GM23338 (cell line): ENCODE data around the gene GAK. TPM values are rescaled to one million over a fixed set of nuclear protein-coding genes. Genes with fewer than 3 reads are reported as not detected.

Experiments
- ATAC-seq: fragments of 200-7000 bp; cut with Tn5 transposase; 3 replicates; pipeline ENCODE4 v1.9.1; 2020
- DNase-seq: peaks from one replicate; pipeline ENCODE4 v3.0.0-alpha.2; 2015; ENCODE audit warnings: low spot score
- H2AFZ ChIP-seq: fragments of 200-600 bp; sonication (generic); 2 replicates; pipeline ENCODE4 v1.8.0; 2016; ENCODE audit warnings: antibody characterized with exemption, mild to moderate bottlenecking, moderate library complexity
- H3F3A ChIP-seq: fragments of 200-600 bp; sonication (generic); replicated peaks from 2 replicates; pipeline ENCODE4 v1.8.0; 2017; ENCODE audit warnings: antibody characterized with exemption, mixed run types, low read depth
- H3K27ac ChIP-seq: fragments of 200-600 bp; sonication (generic); 2 replicates; pipeline ENCODE4 v1.6.1; 2016; ENCODE audit warnings: low read depth
- H3K27me3 ChIP-seq: fragments of 200-600 bp; sonication (generic); 2 replicates; pipeline ENCODE4 v1.8.0; 2016; ENCODE audit warnings: mild to moderate bottlenecking, mixed run types, moderate library complexity; ENCODE audit not compliant: insufficient read depth
- H3K36me3 ChIP-seq: fragments of 200-600 bp; sonication (generic); 2 replicates; pipeline ENCODE4 v1.8.0; 2016; ENCODE audit warnings: mild to moderate bottlenecking; ENCODE audit not compliant: insufficient read depth
- H3K4me1 ChIP-seq: fragments of 200-600 bp; sonication (generic); 2 replicates; pipeline ENCODE4 v1.8.0; 2016; ENCODE audit warnings: mild to moderate bottlenecking, moderate library complexity; ENCODE audit not compliant: insufficient read depth
- H3K4me2 ChIP-seq: fragments of 200-600 bp; sonication (generic); 2 replicates; pipeline ENCODE4 v1.7.1; 2017; ENCODE audit warnings: mixed run types
- H3K4me3 ChIP-seq: fragments of 200-600 bp; sonication (generic); 2 replicates; pipeline ENCODE4 v1.6.1; 2016; ENCODE audit warnings: mixed run types
- H3K79me2 ChIP-seq: fragments of 200-600 bp; sonication (generic); replicated peaks from 2 replicates; pipeline ENCODE4 v1.8.0; 2017; ENCODE audit warnings: mild to moderate bottlenecking; ENCODE audit not compliant: insufficient read depth
- H3K9me2 ChIP-seq: fragments of 200-600 bp; sonication (generic); 2 replicates; pipeline ENCODE4 v1.8.0; 2017; ENCODE audit not compliant: insufficient read depth
- H4K20me1 ChIP-seq: fragments of 200-600 bp; sonication (generic); replicated peaks from 2 replicates; pipeline ENCODE4 v1.8.0; 2017; ENCODE audit warnings: mild to moderate bottlenecking; ENCODE audit not compliant: insufficient read depth
- H3K27ac Mint-ChIP-seq: 2 replicates; pipeline ENCODE4 v1.8.0; 2020; ENCODE audit warnings: inconsistent platforms, mild to moderate bottlenecking, moderate library complexity, mixed read lengths
- H3K27me3 Mint-ChIP-seq: 3 replicates; pipeline ENCODE4 v1.8.0; 2022; ENCODE audit warnings: low read depth, mild to moderate bottlenecking, moderate library complexity, mixed read lengths, inconsistent platforms; ENCODE audit not compliant: insufficient read depth, poor library complexity
- H3K36me3 Mint-ChIP-seq: 3 replicates; pipeline ENCODE4 v1.8.0; 2021; ENCODE audit warnings: low read depth, mild to moderate bottlenecking, inconsistent platforms, moderate library complexity, mixed read lengths
- H3K4me1 Mint-ChIP-seq: 3 replicates; pipeline ENCODE4 v1.8.0; 2020; ENCODE audit warnings: mild to moderate bottlenecking, inconsistent platforms, mixed read lengths
- H3K4me3 Mint-ChIP-seq: 3 replicates; pipeline ENCODE4 v1.8.0; 2021; ENCODE audit warnings: moderate library complexity, mild to moderate bottlenecking, inconsistent platforms, mixed read lengths
- H3K9me3 Mint-ChIP-seq: 3 replicates; pipeline ENCODE4 v1.8.0; 2020; ENCODE audit warnings: moderate library complexity, mild to moderate bottlenecking, inconsistent platforms, mixed read lengths
- CREB1 ChIP-seq: fragments of 250-450 bp; sonication (Bioruptor Pico); IDR thresholded peaks from 2 replicates; pipeline ENCODE4 v1.5.0; 2020; ENCODE audit warnings: low read depth, mild to moderate bottlenecking, moderate library complexity
- CTCF ChIP-seq, 2 experiments: fragments of 200-600 bp in 1 of 2; sonication (generic) in 1 of 2; conservative IDR thresholded peaks; 2 replicates each; pipeline versions ENCODE4 v1.5.1 to v1.6.1; 2016 to 2017; ENCODE audit warnings: antibody characterized with exemption in 2 of 2, low read depth in 2 of 2, mild to moderate bottlenecking in 2 of 2, moderate library complexity in 1 of 2
- EZH2 ChIP-seq: fragments of 200-600 bp; sonication (generic); IDR thresholded peaks from one replicate; pipeline ENCODE4 v1.8.0; 2017; ENCODE audit warnings: antibody characterized with exemption, mild to moderate bottlenecking, low read depth; ENCODE audit not compliant: unreplicated experiment
- EZH2phosphoT487 ChIP-seq: fragments of 200-600 bp; sonication (generic); IDR thresholded peaks from one replicate; pipeline ENCODE4 v1.8.1; 2018; ENCODE audit warnings: antibody characterized with exemption; ENCODE audit not compliant: unreplicated experiment
- JUNB ChIP-seq: IDR thresholded peaks from one replicate; pipeline ENCODE4 v1.6.1; 2016; ENCODE audit warnings: antibody characterized with exemption; ENCODE audit not compliant: unreplicated experiment
- NANOG ChIP-seq: IDR thresholded peaks from 2 replicates; pipeline ENCODE4 v1.6.1; 2016; ENCODE audit warnings: antibody characterized with exemption, borderline replicate concordance
- POLR2AphosphoS5 ChIP-seq: IDR thresholded peaks from 2 replicates; pipeline ENCODE4 v1.6.1; 2016; ENCODE audit warnings: antibody characterized with exemption, low read depth
- REST ChIP-seq: IDR thresholded peaks from one replicate; pipeline ENCODE4 v1.6.1; 2018; ENCODE audit warnings: antibody characterized with exemption; ENCODE audit not compliant: unreplicated experiment
- STAT1 ChIP-seq: IDR thresholded peaks from one replicate; pipeline ENCODE4 v1.6.1; 2016; ENCODE audit warnings: antibody characterized with exemption; ENCODE audit not compliant: unreplicated experiment
- ZNF114 ChIP-seq: fragments of 250-450 bp; sonication (Bioruptor Pico); IDR thresholded peaks from 2 replicates; pipeline ENCODE4 v1.5.0; 2020; ENCODE audit warnings: mild to moderate bottlenecking, moderate library complexity
- ZNF462 ChIP-seq: fragments of 250-450 bp; sonication (Bioruptor Pico); IDR thresholded peaks from 2 replicates; pipeline ENCODE4 v1.5.0; 2020; ENCODE audit warnings: mild to moderate bottlenecking, moderate library complexity
- polyA plus RNA-seq: library from polyadenylated mRNA; unstranded; fragments of >200 nt; fragmentation: Nextera tagmentation; extraction: Ambion mirVana; gene quantifications from 2 replicates; pipeline ENCODE4 v1.2.1, GENCODE V29; 2016
- total RNA-seq: library from RNA; depleted of rRNA; stranded (reverse); fragments of >200 nt; shearing (Covaris generic); gene quantifications from 2 replicates; pipeline ENCODE4 v1.2.3, GENCODE V29; 2014

The GAK gene
- total and polyA plus RNA-seq, 2 experiments from 2014 or later = 48.5 to 124 TPM

GRCh38 chr4:848803-849477 is 83.2 kb downstream of the GAK start:
- Histone ChIP-seq H3K4me3 (no peak overlapping the region), H3K79me2 (no peaks in the 10 kb centered on the region), H4K20me1 (no peaks in the 10 kb centered on the region), H2AFZ (no peak overlapping the region), H3F3A (no peaks in the 10 kb centered on the region), H3K27me3 (no peaks in the 10 kb centered on the region), H3K27ac (no peak overlapping the region), H3K4me2 (no peak overlapping the region), H3K9me2 (no peaks in the 10 kb centered on the region), H3K4me1 (no peaks in the 10 kb centered on the region), H3K36me3 (no peaks in the 10 kb centered on the region)
- Mint-ChIP-seq H3K36me3 (peaks cover 2% of the 10 kb centered on the region; the same call in 2 of the 3 replicates), H3K27ac (no peak overlapping the region), H3K4me1 (no peaks in the 10 kb centered on the region), H3K9me3 (no peaks in the 10 kb centered on the region; the same call in 2 of the 3 replicates), H3K4me3 (no peak overlapping the region), H3K27me3 (peaks cover 5% of the 10 kb centered on the region)
- TF ChIP-seq EZH2phosphoT487 (no peak), EZH2 (no peak), POLR2AphosphoS5 (no peak), STAT1 (no peak), NANOG (no peak), CREB1 (CRISPR knock-in tag) (no peak), CTCF (conservative IDR thresholded peaks at IDR 0.05; ENCODE audit: low read depth in 2 of 2) (no peak)
- ATAC-seq = no peak
- DNase-seq = no peak

GRCh38 chr4:848307-848691 is 83.8 kb downstream of the GAK start:
- Histone ChIP-seq H3K4me3 (no peak overlapping the region), H3K27ac (no peak overlapping the region), H3K36me3 (no peaks in the 10 kb centered on the region), H3K27me3 (no peaks in the 10 kb centered on the region), H3K4me2 (no peak overlapping the region), H3F3A (no peaks in the 10 kb centered on the region), H3K9me2 (no peaks in the 10 kb centered on the region), H3K79me2 (no peaks in the 10 kb centered on the region), H2AFZ (no peak overlapping the region), H4K20me1 (no peaks in the 10 kb centered on the region), H3K4me1 (no peaks in the 10 kb centered on the region)
- Mint-ChIP-seq H3K4me3 (no peak overlapping the region), H3K4me1 (no peaks in the 10 kb centered on the region), H3K27ac (no peak overlapping the region), H3K36me3 (peaks cover 2% of the 10 kb centered on the region; the same call in 2 of the 3 replicates), H3K27me3 (peaks cover 5% of the 10 kb centered on the region), H3K9me3 (no peaks in the 10 kb centered on the region; the same call in 2 of the 3 replicates)
- no peak for ATAC-seq
- DNase-seq = no peak
- TF ChIP-seq JUNB = no peak
- TF ChIP-seq ZNF114 (CRISPR knock-in tag) = no peak
- TF ChIP-seq REST = no peak
- no peak for TF ChIP-seq EZH2
- no peak for TF ChIP-seq CREB1 (CRISPR knock-in tag)
- TF ChIP-seq ZNF462 (CRISPR knock-in tag) = no peak
